Measurements from ENCODE around the gene EFHD1.

Gene EFHD1

DNA sequence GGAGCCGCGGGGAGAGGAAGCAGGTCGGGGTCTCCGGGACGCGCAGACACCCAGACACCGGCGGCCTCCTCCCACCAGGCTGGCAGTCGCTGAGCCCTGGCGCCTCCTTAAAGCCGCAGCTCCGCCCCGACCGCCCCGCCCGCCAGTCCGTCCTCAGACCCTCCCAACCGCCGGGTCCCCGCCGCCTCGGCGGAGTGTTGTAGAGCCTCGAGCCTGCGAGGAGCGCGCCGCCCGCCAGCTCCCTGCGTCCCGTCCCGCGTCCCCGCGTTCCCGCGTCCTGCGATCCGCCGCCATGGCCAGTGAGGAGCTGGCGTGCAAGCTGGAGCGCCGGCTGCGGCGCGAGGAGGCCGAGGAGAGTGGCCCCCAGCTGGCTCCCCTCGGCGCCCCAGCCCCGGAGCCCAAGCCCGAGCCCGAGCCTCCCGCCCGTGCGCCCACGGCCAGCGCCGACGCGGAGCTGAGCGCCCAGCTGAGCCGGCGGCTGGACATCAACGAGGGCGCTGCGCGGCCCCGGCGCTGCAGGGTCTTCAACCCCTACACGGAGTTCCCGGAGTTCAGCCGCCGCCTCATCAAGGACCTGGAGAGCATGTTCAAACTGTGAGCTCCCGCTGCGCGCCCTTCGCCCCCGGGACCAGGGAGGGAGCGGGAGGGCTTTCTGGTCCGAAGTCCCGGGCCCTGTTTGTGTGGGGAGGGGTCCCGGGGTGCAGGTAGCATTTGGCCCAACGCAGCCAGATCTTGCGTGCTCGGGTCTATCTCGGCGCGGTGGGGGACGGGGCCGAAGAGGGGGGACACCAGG lies at the start of gene EFHD1:
TSS of gene EFHD1 (plus strand) at position 192 of the 793 bp plus-strand sequence. CDS start at position 293, 101 bp downstream.
- peak; percentile 68 to 77 for DNase-seq

DNA sequence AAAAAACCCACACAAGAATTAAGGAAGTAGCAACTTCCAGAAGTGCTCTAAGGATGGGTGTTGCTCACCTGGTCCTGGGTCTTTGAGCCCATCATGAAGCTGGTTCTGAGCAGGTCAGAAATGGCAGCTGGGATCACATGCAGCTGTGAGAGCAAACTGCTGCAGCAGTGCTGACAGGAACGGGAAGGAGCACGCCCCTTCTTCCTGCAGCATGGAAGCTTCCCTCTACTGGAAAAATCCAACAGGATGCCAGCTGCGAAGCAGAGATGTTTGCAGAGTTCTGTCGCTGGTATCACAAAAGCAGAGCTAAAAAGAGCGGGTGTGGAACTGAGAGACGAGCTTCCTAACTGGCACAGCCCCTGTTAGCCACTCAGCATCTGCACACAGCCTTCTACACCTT lies 49.2 kb upstream of the EFHD1 start:
- no peak for DNase-seq

DNA sequence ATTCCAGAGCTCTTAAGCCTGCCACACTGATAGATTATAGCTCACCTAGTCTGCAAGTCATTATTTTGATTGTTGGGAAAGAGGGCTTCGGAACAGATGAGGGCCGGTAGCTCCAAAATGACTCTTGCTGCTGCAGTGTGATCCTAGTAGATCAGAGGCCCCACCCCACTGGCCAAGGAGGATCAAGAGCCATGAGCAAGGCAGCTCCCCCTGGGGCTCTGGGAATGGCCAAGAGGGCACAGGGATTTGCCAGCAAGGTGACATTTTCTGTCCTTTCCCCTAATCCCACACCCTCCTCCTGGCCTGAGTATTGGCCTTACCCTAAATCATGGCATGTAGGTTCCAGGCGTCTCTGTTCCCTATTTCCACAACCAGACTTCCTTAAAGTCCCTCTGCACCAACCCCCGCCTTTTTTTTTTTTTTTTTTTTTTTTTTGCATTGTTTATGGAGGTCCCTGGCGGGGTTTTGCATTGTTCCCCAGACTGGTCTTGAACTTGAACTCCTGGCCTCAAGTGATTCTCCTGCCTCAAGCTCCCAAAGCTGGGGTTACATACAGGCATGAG lies 46.4 kb upstream of the EFHD1 start:
- DNase-seq, result no peak

DNA sequence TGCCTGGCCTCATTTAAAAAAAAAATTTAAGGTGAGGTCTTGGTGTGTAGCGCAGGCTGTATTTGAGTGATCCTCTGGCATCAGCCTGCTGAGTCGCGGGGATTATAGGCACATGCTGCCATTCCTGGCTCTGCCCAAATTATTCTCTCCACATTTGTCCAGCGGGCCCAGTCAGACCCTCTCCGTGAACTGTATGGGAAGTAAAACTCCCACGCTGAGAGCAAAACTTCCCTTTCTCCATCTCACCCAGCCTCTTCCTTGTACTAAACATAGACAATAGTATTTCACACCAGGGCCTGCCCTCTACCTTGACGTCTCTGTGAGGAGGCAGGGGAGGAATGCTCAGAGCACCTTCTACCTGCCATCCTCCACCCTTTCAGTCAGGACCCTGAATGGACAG lies 45.9 kb upstream of the EFHD1 start:
- no peak for DNase-seq

GRCh38 chr2:232588031-232588430 lies 45.4 kb upstream of the EFHD1 start:
- DNase-seq, result no peak

DNA sequence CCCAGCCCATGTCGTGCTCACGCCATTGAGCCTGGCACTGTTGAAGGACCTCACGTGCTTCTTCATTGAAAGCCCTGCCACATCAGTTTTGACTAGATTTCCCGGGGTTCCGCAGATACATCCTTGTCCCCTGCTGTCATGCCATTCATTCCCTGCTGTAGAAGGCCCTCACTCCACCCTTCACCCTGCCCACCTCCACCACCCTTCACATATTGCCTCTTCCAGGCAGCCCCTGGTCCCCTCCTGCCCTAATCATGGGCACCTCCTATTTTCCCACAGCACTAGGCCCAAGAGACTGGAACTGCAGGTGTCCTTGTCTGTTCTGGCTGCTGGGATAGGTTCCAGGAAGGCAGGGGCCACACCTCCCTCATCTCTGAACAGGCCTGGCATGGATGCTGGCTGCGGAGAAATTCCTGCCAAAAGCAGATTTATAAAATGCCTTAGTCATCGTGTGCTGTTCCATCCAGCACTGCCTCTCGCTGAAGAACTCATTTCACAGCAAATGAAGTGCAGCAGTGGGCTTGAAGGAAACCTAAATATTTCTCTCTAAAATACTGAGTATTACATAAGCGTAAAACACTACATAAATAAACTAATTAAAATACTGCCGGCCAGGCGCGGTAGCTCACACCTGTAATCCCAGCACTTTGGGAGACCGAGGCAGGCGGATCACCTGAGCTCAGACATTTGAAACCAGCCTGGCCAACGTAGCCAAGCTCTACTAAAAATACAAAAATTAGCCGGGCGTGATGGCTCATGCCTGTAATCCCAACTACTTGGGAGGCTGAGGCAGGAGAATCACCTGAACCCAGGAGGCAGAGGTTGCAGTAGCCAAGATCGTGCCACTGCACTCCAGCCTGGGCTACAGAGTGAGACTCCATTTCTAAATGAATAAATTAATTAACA lies 44.5 kb upstream of the EFHD1 start:
- DNase-seq, result no peak

DNA sequence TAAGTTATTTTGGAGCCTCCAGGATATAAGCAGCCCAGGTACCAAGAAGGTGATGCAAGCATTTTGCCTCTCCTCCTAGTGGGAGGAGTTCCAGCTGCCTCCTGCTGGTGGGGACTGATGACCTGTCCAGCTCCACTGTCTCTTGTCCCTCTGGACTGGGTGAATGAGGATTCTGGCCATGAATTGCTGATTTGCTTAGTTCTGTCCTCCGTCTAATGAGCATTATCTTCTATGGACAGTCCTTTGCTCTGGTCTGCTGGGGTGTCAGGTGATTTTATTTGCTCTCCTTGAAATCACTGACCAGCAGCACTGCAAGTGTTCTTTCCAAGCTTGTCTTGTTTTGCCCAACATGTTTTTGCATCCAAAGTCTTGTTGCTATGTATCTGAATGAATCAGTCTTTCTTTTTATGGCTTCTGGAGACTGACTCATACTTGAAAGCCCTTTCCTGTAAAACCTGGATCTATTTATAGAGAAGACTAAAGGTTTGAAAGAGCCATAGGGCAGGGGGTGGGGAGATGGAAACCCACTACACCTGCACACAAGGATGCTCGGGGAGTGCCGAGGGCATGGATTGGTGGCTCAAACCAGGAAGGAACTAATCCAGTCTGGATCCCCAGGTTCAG lies 40.5 kb upstream of the EFHD1 start:
- DNase-seq, result no peak

DNA sequence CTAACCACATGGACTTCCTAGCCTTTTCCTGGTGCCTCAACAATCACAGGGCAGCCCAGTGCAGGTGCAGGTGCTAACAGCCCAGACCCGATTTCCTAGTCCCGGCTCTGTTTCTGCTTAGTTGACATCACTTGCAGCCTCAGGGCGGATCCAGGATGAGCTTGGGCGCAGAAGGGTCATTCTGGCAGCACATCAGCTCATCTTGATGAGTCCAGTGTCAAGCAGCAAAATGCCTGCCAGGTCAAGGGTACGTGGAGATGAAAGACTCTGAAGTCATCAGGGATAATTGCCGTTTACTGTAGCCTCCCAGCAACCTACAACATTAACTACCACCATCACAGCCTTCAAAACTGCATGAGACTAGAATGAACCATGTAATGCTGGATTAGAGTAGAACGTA lies 39.4 kb upstream of the EFHD1 start:
- no peak for DNase-seq

DNA sequence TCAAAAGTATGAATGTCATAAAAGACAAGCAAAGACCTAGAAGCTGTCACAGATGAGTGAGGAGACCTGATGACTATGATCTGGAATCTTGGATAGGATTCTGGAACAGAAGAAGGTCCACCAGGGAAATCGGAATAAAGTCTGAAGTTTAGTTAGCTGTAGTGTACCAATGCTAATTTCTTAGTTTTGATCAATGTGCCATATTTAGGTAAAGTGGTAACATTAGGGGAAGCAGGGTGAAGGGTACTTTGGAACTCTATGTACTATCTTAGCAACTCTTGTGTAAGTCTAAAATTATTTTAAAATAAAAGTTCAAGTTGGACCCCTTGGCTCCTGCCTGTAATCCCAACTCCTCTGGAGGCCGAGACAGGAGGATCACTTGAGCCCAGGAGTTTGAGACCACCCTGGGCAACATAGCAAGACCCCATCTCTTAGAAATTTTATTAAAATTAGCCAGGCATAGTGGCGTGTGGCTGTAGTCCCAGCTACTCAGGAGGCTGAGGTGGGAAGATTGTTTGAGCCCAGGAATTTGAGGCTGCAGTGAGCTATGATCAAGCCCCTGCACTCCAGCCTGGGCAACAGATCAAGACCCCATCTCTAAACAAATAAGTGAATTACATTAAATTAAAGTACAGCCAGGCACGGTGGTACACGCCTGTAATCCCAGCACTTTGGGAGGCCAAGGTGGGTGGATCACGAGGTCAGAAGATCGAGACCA lies 35.9 kb upstream of the EFHD1 start:
- DNase-seq, result no peak

GRCh38 chr2:232598293-232598692 lies 35.1 kb upstream of the EFHD1 start:
- DNase-seq, result no peak

DNA sequence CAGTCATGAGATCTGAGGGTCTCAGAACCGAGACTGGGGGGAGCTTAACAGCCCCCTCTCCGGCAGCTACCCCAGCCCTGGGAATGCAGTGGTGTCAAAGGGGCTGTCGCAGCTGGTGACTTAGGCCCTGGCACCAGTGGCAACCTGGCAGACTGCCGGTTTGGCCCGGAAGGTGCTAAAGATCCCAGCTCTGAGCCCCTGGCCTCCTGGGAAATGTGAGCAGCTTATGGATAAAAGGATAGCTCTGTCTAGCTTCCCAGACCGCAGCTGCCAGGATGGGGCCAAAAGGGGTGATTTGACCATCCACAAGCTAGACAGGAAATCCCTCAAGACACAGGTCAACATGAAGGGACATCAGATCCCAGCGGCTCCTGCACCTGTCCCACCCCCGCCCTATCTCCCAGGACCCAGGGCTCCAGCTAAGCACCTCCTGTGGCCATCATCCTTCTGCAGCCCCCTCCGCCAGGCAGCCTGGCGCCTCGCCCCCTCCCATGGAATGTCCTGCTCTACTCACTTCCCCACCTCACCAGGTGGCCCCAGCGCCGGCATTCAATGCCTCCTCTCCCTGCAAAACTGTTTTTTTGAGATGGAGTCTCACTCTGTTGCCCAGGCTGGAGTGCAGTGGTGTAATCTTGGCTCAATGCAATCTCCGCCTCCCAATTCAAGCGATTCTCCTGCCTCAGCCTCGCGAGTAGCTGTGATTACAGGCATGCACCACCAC lies 33.2 kb upstream of the EFHD1 start:
- no peak for DNase-seq

- no peak for DNase-seq
These were observed 30.1 kb upstream of the EFHD1 start for GRCh38 chr2:232603283-232603682.

DNA sequence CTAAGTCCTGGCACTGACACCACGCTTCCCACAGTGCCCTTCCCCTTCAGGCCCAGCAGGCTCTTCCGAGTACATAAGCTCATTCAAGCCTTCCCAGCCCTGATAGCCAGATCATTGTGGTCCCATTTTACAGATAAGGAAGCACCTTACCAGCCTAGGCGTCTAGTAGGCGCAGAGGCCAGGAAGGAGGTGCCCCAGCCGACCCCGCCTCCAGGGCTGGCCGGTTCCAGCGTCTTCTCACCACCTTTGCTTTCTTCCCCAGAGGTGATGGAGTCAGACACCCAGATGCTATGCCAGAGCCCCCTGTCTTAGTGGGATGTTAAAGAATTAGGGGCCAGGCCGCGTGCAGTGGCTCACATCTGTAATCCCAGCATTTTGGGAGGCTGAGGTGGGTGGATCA lies 28.9 kb upstream of the EFHD1 start:
- DNase-seq, result no peak

DNA sequence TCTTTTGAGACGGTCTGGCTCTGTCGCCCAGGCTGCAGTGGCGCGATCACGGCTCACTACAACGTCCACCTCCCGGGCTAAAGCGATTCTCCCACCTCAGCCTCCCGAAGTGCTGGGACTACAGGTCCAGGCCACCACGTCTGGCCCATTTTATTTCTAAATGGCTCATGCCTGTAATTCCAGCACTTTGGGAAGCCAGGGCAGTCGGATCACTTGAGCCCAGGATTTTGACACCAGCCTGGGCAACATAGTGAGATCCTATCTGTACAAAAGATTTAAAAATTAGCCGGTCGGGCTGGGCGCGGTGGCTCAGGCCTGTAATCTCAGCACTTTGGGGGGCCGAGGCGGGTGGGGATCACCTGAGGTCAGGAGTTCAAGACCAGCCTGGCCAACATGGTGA lies 26.4 kb upstream of the EFHD1 start:
- DNase-seq, result no peak

GRCh38 chr2:232609607-232610006 lies 23.8 kb upstream of the EFHD1 start:
- no peak for DNase-seq

DNA sequence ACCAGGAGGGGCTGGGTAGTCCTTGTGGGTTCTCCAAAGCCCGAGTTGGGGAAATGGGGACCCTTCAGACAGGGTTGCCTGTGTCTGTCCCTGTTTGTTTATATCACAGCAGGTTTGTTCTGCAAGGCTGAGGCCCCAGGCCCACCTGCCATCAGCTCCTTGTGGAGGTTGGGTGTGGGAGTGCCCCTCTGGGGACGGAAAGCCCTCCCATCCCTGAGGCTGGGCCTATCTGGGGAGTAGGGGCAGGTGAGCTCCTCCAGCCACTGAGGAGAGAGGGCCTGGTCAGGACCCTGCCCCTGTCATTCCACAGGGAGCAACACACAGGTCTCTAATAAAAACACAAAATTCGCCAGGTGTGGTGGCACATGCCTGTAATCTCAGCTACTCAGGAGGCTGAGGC lies 23.3 kb upstream of the EFHD1 start:
- DNase-seq, result no peak

- DNase-seq, result no peak
These were observed 22.3 kb upstream of the EFHD1 start for GRCh38 chr2:232611061-232611460.

DNA sequence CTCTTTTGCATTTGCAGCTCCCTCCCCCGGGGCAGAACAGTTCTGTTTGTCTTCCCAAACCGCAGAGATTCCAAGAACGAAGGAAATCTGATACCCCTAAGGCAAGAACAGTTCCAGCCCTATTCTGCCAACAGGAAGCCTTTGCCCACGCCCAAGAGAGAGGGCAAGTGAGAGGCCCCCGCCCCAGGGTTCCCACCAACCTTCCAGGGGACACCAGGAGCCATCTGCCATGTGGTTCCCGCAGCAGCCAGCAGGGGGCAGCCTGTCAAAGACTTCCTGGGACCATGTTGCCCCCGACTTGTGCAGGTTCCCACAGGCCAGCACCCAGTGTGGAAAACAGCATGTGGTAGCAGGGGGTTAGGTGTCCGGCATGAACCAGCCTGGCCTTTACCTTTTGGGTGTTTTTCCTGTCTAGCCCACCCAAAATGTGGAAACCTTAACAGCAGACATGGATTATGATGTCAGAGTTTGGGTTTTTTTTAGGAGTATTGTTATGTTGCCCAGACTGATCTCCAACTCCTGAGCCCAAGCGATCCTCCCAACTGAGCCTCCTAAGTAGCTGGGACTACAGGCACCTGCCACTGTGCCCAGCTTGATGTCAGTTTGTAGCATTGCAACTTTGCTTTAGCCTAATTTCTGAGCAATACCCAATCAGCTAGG lies 21.7 kb upstream of the EFHD1 start:
- peak; percentile 86 to 89 for DNase-seq

GRCh38 chr2:232613538-232614134 lies 19.8 kb upstream of the EFHD1 start:
- no peak for DNase-seq

DNA sequence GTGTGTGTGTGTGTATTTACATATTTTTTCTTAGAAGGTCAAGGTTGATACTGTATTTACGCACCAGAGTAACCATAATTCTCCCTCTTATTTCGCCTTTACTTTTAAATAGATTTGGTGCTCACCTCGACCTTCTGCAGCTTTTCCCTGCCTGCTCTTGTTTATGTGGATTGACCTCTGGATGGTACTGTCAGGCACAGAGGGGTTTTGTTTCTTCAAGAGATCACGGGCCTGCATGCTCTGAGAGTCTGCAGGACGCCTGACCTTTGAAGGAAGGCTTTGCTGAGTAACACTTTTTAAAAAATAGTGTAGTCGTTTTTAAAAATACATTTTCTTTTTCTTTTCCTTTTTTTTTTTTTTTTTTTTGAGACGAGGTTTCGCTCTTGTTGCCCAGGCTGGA lies 18.1 kb upstream of the EFHD1 start:
- no peak for DNase-seq

DNA sequence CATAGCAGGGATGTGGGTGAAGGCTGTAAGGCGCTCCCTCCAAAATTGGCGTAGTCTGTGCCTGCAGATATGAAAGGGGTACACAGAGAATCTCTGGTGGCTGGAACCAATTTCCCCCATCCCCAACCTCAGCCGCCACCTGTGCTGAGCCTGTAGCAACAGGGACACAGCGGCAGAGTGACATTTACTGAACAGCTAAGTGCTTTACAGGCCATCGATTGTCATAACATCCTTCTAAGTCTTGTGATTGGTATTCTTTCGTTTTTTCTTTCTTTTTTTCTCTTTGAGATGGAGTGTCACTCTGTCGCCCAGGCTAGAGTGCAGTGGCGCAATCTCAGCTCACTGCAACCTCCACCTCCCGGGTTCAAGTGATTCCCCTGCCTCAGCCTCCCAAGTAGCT lies 12.2 kb upstream of the EFHD1 start:
- no peak for DNase-seq
